B cell (primary cell): ENCODE data around the gene TTC21A. TPM values are rescaled to one million over a fixed set of nuclear protein-coding genes. Genes with fewer than 3 reads are reported as not detected.
A peak's percentile ranks its signal among the peaks of the same experiment; 100 is the strongest.

Source experiments
- ATAC-seq: fragments of 200-7000 bp; cut with Tn5 transposase; one replicate; pipeline ENCODE4 v1.10.0; 2021; ENCODE audit warnings: low read depth, mild to moderate bottlenecking, moderate number of reproducible peaks, moderate library complexity
- CTCF ChIA-PET: fragments of 350-600 bp; sonication (Branson Sonifier 250); formaldehyde crosslinking; loops from one replicate; lab custom pipeline; 2021; ENCODE audit warnings: antibody characterized with exemption, inconsistent platforms; lab: Charles Lee
- POLR2A ChIA-PET: fragments of 350-600 bp; sonication (Branson Sonifier 250); formaldehyde crosslinking; loops from one replicate; lab custom pipeline; 2021; ENCODE audit warnings: antibody characterized with exemption; lab: Charles Lee
- DNase-seq: peaks from one replicate; pipeline ENCODE4 v3.0.0; 2013
- H2AFZ ChIP-seq: 2 replicates; pipeline ENCODE4 v1.6.1; 2012; ENCODE audit warnings: mild to moderate bottlenecking, low read depth, low read length; ENCODE audit not compliant: insufficient read depth, poor library complexity, severe bottlenecking
- H3K27ac ChIP-seq, 2 donors: 1 replicate in 1 of 2; 2 replicates in 1 of 2; pipeline ENCODE4 v1.5.1; 2012 to 2013; ENCODE audit warnings: low read length in 2 of 2, mild to moderate bottlenecking in 2 of 2, moderate library complexity in 1 of 2
- H3K27me3 ChIP-seq, 4 experiments: fragments of 200-600 bp in 1 of 4; sonication (generic) in 1 of 4; replicated peaks in 1 of 4; 1 replicate in 2 of 4; 2 replicates in 2 of 4; pipeline versions ENCODE4 v1.6.1 to v1.7.0; 2013 to 2016; ENCODE audit warnings: low read length in 3 of 4, mild to moderate bottlenecking in 2 of 4, mixed read lengths in 1 of 4, moderate library complexity in 1 of 4; ENCODE audit not compliant: insufficient read depth in 4 of 4, control insufficient read depth in 3 of 4; ENCODE audit errors: control extremely low read depth in 1 of 4
- H3K36me3 ChIP-seq, 2 experiments: replicated peaks in 1 of 2; 1 replicate in 1 of 2; 2 replicates in 1 of 2; pipeline versions ENCODE4 v1.6.1 to v1.7.1; 2013; ENCODE audit warnings: low read length in 1 of 2; ENCODE audit not compliant: insufficient read depth in 2 of 2, control insufficient read depth in 1 of 2; ENCODE audit errors: control extremely low read depth in 1 of 2, extremely low read depth in 1 of 2
- H3K4me1 ChIP-seq, 2 donors: fragments of 200-600 bp in 1 of 2; sonication (generic) in 1 of 2; 1 replicate in 1 of 2; 2 replicates in 1 of 2; pipeline versions ENCODE4 v1.5.1 to v1.6.1; 2013 to 2017; ENCODE audit warnings: low read length in 2 of 2; ENCODE audit not compliant: control insufficient read depth in 2 of 2, insufficient read depth in 2 of 2
- H3K4me2 ChIP-seq: replicated peaks from 2 replicates; pipeline ENCODE3; 2012; ENCODE audit warnings: mild to moderate bottlenecking, low read depth, low read length; ENCODE audit not compliant: poor library complexity, severe bottlenecking
- H3K4me3 ChIP-seq, 5 experiments: fragments of 200-600 bp in 1 of 5; sonication (generic) in 1 of 5; 1 replicate in 3 of 5; 2 replicates in 2 of 5; pipeline versions ENCODE4 v1.5.1 to v1.7.0; 2011 to 2016; ENCODE audit warnings: low read length in 4 of 5, mild to moderate bottlenecking in 4 of 5, low read depth in 2 of 5, control low read depth in 1 of 5, moderate library complexity in 1 of 5; ENCODE audit not compliant: insufficient read depth in 1 of 5; ENCODE audit errors: control extremely low read depth in 1 of 5, extremely low read depth in 1 of 5
- H3K79me2 ChIP-seq: fragments of 200-600 bp; sonication (generic); one replicate; pipeline ENCODE4 v1.6.0; 2016; ENCODE audit warnings: low read length; ENCODE audit not compliant: control insufficient read depth, insufficient read depth
- H3K9ac ChIP-seq: fragments of 200-600 bp; sonication (generic); 2 replicates; pipeline ENCODE4 v1.6.1; 2017; ENCODE audit warnings: mild to moderate bottlenecking, low read length, moderate library complexity
- H3K9me3 ChIP-seq, 3 donors: one replicate each; pipeline versions ENCODE4 v1.6.1 to v1.7.1; 2013; ENCODE audit warnings: low read length in 2 of 3; ENCODE audit not compliant: control insufficient read depth in 2 of 3, insufficient read depth in 1 of 3; ENCODE audit errors: control extremely low read depth in 1 of 3
- H4K20me1 ChIP-seq: 2 replicates; pipeline ENCODE4 v1.6.0; 2012; ENCODE audit warnings: mild to moderate bottlenecking, low read length; ENCODE audit not compliant: insufficient read depth, control insufficient read depth, poor library complexity, severe bottlenecking
- H3K27ac Mint-ChIP-seq: one replicate; pipeline ENCODE4 v1.8.0; 2021; ENCODE audit warnings: mixed read lengths
- H3K27me3 Mint-ChIP-seq: one replicate; pipeline ENCODE4 v1.8.0; 2021; ENCODE audit warnings: mixed read lengths
- H3K4me1 Mint-ChIP-seq: one replicate; pipeline ENCODE4 v1.8.0; 2021; ENCODE audit warnings: mixed read lengths
- H3K4me3 Mint-ChIP-seq: one replicate; pipeline ENCODE4 v1.8.0; 2021; ENCODE audit warnings: mixed read lengths
- H3K9me3 Mint-ChIP-seq: one replicate; pipeline ENCODE4 v1.8.0; 2022; ENCODE audit warnings: mixed read lengths; ENCODE audit not compliant: insufficient read depth
- EZH2 ChIP-seq: IDR thresholded peaks from 2 replicates; pipeline ENCODE4 v1.6.1; 2012; ENCODE audit warnings: borderline replicate concordance, low read depth, mild to moderate bottlenecking, moderate library complexity, low read length; ENCODE audit not compliant: insufficient read depth, poor library complexity, severe bottlenecking
- WGBS: methylation state at CpG from one replicate; pipeline ENCODE4 v1.1.5; 2013; ENCODE audit warnings: missing lambda C conversion rate; ENCODE audit not compliant: insufficient coverage; 5-methylcytosine and 5-hydroxymethylcytosine counted together
- intact Hi-C: fragments of 100-400 bp; cut with micrococcal nuclease; formaldehyde crosslinking; loops from one replicate; pipeline ENCODE4 v1.10.0; 2022
- polyA plus RNA-seq: library from polyadenylated mRNA; depleted of rRNA; stranded (reverse); fragments of >200 nt; gene quantifications from 2 replicates; pipeline ENCODE4 v1.2.3, GENCODE V29; 2012
- total RNA-seq, 2 donors: library from RNA; stranded (reverse); fragments of 120-200 nt in 1 of 2; gene quantifications; 1 replicate in 1 of 2; 2 replicates in 1 of 2; pipeline versions ENCODE4 v1.2.3 to v1.2.4, GENCODE V29; 2013 to 2022
- TF ChIP-seq, protein P1 (sequence below): fragments of 200-600 bp; IDR thresholded peaks from one replicate; pipeline ENCODE4 v1.8.0; 2022; ENCODE audit warnings: antibody characterized with exemption, mild to moderate bottlenecking

Gene TTC21A
- total and polyA plus RNA-seq, 2 donors (not counting 1 experiment from before 2014, with no cell fraction given), result 49.2 to 106 TPM

DNA sequence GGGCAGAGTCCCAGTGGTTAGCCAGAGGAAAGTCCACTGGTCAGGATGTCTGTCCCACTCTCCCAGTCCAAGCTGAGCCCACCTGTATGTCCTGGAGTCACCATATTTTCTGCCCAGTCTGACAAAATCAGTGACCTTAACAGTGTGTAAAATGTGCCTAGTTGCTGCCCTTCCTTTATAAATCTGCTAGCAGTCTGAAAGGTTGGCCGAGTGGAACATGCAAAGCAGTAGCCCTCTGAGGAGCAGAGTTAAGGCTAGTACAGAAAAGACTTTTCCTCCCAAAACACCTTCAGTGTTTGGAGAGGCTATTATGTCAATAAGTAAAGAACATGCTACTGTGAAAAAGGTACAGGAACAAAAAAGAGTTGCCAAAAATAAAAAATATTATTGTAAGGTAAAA lies 15.3 kb downstream of the TTC21A start:
- no peak overlapping the region for H2AFZ ChIP-seq
- TF ChIP-seq, protein P1, sequence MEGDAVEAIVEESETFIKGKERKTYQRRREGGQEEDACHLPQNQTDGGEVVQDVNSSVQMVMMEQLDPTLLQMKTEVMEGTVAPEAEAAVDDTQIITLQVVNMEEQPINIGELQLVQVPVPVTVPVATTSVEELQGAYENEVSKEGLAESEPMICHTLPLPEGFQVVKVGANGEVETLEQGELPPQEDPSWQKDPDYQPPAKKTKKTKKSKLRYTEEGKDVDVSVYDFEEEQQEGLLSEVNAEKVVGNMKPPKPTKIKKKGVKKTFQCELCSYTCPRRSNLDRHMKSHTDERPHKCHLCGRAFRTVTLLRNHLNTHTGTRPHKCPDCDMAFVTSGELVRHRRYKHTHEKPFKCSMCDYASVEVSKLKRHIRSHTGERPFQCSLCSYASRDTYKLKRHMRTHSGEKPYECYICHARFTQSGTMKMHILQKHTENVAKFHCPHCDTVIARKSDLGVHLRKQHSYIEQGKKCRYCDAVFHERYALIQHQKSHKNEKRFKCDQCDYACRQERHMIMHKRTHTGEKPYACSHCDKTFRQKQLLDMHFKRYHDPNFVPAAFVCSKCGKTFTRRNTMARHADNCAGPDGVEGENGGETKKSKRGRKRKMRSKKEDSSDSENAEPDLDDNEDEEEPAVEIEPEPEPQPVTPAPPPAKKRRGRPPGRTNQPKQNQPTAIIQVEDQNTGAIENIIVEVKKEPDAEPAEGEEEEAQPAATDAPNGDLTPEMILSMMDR, result no peak
- intact Hi-C loops, result loop anchor here (2.0 kb wide), 1 partner anchor 26 kb away; no protein-coding TSS in a partner anchor
- H4K20me1 ChIP-seq, result no peaks in the 10 kb centered on the region
- POLR2A ChIA-PET, result interaction anchor here (1.3 kb wide), 1 partner anchor 16 kb away, joined by 3 read pairs; the partner anchor contains the start of genes GORASP1 and TTC21A
- H3K9me3 Mint-ChIP-seq, result no peaks in the 10 kb centered on the region
- peak overlapping the region; percentile 88 for H3K27ac Mint-ChIP-seq
- H3K4me1 ChIP-seq, result peaks cover 53 to 60% of the 10 kb centered on the region in 2 donors
- H3K4me3 Mint-ChIP-seq, result peak overlapping the region; percentile 82
- DNase-seq (peak; percentile 39), ATAC-seq (peak; percentile 69)
- H3K36me3 ChIP-seq, result peaks cover 0 to 32% of the 10 kb centered on the region in 2 experiments
- H3K27ac ChIP-seq, result peak overlapping the region; percentile 35 to 69
- WGBS, result no CpG with 5 or more reads among the region's 1 CpG
- H3K9ac ChIP-seq, result peak overlapping the region; percentile 31
- no peaks in the 10 kb centered on the region for H3K27me3 Mint-ChIP-seq
- H3K79me2 ChIP-seq, result no peaks in the 10 kb centered on the region
- H3K4me3 ChIP-seq, result peak overlapping the region in 1 of 5 experiments; percentile 6
- peak overlapping the region; percentile 59 for H3K4me2 ChIP-seq
- H3K4me1 Mint-ChIP-seq, result peaks cover 68% of the 10 kb centered on the region
- no peaks in the 10 kb centered on the region for H3K27me3 ChIP-seq
- H3K9me3 ChIP-seq, result no peaks in the 10 kb centered on the region
- CTCF ChIA-PET, result interaction anchor here (0.6 to 1.2 kb wide), 2 partner anchors 67 to 1800 kb away, joined by 3 to 6 read pairs; no protein-coding TSS in a partner anchor

DNA sequence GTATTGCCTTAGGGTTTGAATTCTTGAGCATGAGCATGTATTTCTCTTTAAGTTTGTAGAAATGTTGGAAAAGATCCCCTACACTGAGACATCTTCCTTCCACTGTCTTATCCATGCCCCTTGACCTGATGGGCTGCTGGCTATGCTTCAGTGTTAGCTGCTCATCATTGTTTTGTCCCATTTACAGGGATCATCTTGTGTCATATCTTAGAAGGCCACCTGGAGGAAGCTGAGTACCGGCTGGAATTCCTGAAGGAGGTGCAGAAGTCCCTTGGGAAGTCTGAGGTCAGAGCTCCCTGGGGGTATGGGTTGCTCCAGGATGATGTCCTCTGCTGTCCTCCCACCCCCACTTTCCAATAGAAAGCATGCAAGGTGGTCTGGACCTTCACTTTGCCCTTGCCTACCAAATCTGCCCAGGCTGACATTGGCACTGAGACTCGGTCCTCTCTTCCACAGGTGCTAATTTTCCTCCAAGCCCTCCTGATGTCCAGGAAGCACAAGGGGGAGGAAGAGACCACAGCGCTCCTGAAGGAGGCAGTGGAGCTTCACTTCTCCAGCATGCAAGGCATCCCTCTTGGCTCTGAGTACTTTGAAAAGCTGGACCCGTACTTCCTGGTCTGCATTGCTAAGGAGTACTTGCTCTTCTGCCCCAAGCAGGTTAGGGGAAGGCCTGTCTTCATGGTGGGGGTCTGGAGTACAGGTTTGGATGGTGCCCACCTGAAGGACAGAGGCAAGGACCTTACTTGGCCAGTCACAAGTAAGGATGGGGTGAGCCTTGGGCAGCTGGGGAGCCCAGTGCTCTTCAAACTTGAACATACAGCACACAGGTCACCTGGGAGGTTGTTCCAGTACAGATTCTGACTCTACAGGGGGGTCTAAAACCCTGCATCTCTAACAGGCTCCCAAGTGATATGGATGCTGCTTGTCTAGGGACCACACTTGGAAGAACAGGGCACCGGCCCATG lies 17.7 kb downstream of the TTC21A start:
- CTCF ChIA-PET, result interaction anchor here (0.9 to 5.8 kb wide), 6 partner anchors 12 to 166 kb away, joined by 3 to 49 read pairs (median 24); no protein-coding TSS in a partner anchor
- H3K9ac ChIP-seq, result no peak overlapping the region
- H3K9me3 ChIP-seq, result no peaks in the 10 kb centered on the region
- peaks cover 74% of the 10 kb centered on the region for H3K4me1 Mint-ChIP-seq
- TF ChIP-seq, protein P1, result no peak
- no peak for TF ChIP-seq EZH2
- H3K27ac Mint-ChIP-seq, result peak overlapping the region; percentile 34
- ATAC-seq (no peak), DNase-seq (peak; percentile 9)
- H3K27me3 Mint-ChIP-seq, result no peaks in the 10 kb centered on the region
- H3K36me3 ChIP-seq, result peaks cover 0 to 28% of the 10 kb centered on the region in 2 experiments
- POLR2A ChIA-PET, result no interaction called here
- H3K27me3 ChIP-seq, result no peaks in the 10 kb centered on the region
- no peaks in the 10 kb centered on the region for H3K79me2 ChIP-seq
- WGBS, result 89% methylated on average over 4 of the region's 5 CpGs
- no peaks in the 10 kb centered on the region for H4K20me1 ChIP-seq
- H3K27ac ChIP-seq, result no peak overlapping the region
- intact Hi-C loops, result no loop called here
- H3K4me2 ChIP-seq, result no peak overlapping the region
- no peaks in the 10 kb centered on the region for H3K9me3 Mint-ChIP-seq
- no peak overlapping the region for H2AFZ ChIP-seq
- peaks cover 58 to 64% of the 10 kb centered on the region in 2 donors for H3K4me1 ChIP-seq
- no peak overlapping the region for H3K4me3 ChIP-seq
- no peak overlapping the region for H3K4me3 Mint-ChIP-seq
